SHP77 treated with DMSO at 0.1 percent for 48 hours (cell line): ENCODE results near the gene NSD2.
A peak's percentile ranks its signal among the peaks of the same experiment; 100 is the strongest.
"Not testable (repeated sequence)": the region's sequence is repeated elsewhere in the genome, so short reads cannot be mapped to it uniquely, and the experiment has no call there.

Experiments
- DNase-seq: peaks from one replicate; lab custom pipeline; 2025; lab: John Stamatoyannopoulos, UW

The NSD2 gene

DNA sequence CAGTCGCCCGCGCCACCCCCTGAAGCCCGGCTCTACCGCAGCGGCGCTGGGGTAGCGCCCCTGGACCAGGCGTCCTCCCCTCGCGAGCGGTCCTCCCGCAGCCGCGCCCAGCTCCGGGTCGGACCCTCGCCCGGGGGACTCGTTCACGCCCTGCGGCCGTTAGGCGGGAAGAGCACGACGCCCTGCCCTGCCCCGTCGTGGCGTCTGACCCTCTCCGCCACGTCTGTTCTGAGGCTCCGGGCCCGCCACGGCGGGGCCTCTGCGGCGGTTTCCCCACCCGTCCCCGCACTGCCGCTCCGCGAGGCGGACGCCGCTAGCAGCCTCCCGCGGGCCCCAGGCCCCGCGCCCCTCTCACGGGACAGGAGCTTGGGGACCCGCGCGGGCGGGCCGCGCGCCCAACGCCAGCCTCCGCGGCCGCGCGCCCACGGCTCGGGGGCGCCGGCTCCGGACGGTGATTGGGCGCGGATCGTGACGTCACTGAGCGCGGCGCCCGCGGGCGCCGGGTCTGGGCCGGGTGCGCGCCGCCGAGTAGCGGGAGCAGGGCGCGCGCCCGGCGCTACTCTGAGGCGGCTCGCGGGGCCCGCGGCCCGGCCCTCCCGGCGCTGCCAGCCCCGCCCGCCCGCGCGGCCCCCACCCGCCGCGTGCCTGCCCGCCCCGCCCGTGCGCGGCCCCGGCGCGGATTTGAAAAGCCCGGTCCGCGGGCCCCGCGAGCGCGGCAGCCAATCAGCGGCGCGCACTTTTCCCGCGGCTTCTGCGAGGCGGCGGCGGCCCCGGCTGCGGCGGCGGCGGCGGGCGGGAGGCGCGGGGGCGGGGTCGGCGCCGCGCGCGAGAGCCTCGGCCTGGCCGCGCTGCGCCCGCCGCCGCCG lies at the start of gene NSD2:
Gene NSD2 (plus strand): TSS at position 816 of the 866 bp plus-strand sequence. CDS start 29,262 bp downstream, outside the sequence.
- DNase-seq = peak; percentile 25

DNA sequence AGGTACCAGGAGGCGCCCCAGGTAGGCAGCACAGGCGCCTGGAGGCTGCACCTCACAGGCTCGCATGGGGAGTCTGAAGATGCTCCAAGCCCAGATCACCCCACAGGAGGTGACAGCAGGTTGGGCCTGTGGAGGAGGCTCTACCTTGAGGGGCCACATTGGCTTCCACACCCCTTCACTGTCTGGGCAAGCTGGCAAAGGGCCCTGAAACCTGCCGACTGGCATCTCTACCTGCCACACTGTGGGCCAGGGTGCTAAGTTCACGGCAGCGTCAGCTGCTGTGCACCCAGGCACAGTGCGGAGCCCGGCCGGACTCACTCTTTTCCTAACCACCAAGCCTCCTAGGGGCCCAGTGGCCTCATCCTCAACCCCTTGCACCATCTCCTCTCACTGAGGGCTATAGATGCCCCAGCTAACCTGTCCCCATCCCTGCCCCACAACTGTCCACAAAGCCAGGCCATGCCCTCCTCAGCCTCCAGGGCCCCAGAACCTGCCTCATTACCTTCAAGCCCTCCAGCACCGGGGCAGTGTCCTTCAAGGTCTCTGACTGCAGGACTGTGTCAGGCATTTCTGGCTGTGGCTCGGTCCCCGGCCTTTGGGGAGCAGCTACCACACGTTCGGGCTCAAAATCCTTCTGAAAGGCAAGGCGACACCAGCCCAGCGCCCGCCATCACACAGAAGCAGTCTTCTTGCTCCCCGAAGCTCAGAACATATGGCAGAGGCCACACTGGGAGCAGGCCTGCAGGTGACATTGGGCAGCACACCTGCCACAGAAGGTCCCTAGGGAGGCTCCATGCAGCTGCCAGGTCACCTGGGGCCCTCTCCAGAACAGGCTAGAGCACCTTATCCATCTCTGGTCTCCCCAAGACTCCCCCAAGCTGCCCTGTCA lies 49.3 kb upstream of the NSD2 start:
- no peak for DNase-seq

GRCh38 chr4:1822568-1823544 lies 48.3 kb upstream of the NSD2 start:
- no peak for DNase-seq

- DNase-seq = no peak
Measured at GRCh38 chr4:1823545-1823932, 47.7 kb upstream of the NSD2 start.

DNA sequence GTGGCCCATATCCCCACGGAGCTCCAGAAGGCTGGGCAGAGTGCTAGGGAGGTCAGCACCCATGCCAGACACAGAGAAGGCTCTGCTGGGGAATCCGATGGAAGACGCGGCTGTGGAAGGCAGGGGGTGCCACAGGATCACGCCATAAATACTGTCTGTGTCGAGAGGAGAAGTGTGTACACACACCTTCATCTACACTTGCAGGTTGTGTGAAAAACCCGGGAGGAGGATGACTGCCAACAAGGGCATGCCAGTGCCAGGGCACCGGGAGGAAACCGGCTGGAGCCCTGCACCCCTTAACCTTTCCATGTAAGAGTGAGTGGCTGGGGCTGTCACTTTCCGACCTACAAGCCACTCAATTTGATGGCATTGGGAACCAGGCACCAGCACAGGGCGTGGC lies 46.4 kb upstream of the NSD2 start:
- no peak for DNase-seq

GRCh38 chr4:1825326-1825725 lies 45.9 kb upstream of the NSD2 start:
- no peak for DNase-seq

- DNase-seq = no peak
Measured at GRCh38 chr4:1826531-1827350, 44.5 kb upstream of the NSD2 start.

GRCh38 chr4:1830234-1830633 lies 41.0 kb upstream of the NSD2 start:
- no peak for DNase-seq

- no peak for DNase-seq
Measured at GRCh38 chr4:1830642-1831228, 40.5 kb upstream of the NSD2 start.

- DNase-seq = no peak
Measured at GRCh38 chr4:1831331-1831730, 39.9 kb upstream of the NSD2 start.

DNA sequence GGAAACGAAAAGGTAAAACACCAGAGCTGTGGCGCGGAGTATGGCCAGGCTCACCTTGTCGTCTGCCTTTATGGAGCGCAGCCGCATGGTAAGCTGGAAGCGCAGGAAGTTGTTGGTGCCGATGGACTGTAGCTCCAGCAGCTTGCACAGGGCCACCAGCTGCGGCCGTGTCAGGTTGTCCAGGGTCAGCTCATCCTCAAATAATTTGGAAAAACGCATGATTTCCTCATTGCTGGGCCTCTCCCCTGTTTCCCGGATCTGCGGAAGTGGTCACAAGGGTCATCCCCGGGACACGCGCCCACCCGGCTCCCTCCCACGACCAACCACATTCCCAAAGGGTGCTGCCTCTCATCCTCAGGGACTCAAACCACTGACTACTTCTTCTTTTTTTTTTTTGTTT lies 38.5 kb upstream of the NSD2 start:
- DNase-seq = no peak

DNA sequence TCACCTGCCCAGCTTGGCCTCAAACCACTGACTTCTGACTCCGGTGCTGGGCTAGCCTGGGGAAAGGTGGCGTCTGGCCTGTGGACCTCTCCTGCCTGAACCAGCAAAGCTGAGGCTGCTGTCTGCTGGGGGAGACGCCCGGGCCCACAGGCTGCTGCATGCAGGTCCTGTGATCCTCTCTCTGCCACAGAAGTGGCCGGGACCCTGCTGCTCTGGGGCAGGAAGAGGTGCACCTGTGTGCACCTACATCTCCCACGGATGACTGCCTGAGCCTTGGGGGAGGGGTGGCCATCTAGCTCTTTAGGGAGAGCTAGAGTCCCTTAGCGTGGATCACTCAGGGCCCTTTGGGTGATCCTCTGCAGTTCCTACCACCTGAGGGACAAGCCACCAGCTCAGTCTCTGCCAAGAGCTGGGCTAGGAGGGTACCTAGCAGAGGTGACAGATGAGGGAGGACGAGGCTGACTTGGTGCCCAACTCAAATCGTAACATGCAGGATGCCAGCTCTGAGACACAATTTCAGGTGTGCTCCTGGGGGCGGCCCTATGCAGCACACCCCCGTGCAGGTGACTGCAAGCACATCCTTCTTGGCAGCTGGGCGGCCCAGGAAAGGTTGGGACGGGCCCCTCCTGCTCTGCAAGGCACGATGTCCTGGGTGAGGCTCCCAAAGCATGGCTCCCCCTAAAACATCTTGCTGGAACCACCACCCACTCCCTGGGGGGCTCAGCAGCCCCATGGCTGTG lies 37.7 kb upstream of the NSD2 start:
- no peak for DNase-seq

DNA sequence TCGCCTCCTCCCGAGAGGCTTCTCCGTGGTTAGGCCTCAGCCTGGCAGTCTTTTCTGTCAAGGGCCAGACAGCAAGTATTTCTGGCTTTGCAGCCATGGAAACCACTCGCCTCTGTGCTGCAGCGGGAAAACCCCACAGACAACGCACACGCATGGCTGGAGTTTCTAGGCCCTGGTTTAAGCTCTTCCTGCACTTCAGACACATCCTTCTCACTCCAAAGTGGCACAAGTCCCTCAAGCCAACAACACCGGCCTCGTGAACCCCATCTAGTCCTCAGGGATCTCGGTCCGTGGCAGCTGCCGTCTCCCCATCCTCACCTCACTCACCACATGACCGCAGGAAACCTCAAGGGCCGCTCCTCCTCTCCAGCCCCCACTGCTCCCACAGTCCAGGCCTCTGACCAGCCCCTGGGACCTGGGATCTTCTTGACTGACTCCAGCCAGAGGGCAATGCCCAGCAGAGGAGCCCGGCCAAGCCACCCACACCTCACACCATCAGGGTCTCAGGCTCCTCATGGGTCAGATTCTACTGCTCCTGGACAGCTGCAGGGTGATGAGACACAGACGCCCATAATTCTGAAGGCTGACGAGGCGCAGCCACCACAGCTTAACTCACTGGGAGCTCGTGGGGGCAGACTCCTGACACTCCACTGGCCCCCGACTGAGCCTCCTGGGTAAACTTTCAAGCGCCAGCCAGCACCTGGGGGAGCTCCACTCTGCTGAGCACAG lies 37.0 kb upstream of the NSD2 start:
- no peak for DNase-seq

DNA sequence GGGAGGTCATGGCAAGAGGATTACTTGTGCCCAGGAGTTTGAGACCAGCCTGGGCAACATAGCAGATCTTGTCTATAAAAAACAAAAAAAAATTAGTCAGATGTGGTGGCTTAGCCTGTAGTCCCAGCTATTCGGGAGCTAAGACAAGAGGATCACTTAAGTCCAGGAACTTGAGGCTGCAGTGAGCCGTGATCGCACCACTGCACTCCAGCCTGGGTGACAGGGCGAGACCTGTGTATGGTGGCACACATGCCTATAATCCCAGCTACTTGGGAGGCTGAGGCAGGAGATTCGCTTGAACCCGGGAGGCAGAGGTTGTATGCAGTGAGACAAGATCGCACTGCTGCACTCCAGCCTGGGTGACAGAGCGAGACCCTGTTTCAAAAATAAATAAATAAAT lies 35.4 kb upstream of the NSD2 start:
- not testable (repeated sequence) for DNase-seq

DNA sequence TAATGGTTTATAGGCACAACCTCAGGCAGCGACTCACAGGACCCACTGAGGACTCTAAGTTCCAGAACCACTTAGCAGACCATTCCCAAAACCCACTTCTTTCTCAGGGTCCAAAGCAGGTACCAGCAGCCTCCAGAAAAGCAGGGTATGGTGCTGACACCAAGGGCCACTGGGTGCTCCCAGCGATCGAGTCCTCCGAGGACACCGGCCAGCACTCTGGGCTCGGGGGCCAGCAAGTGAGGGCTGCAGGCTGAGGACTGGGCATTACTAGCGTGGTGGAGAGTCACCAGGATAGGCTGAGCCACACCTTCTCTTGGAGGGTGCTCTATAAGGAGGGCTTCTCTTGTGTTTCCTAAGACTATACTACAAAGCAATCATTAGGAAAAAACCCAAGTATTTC lies 34.5 kb upstream of the NSD2 start:
- DNase-seq = no peak

- DNase-seq = no peak
Measured at GRCh38 chr4:1837069-1837468, 34.1 kb upstream of the NSD2 start.

GRCh38 chr4:1839282-1839681 lies 31.9 kb upstream of the NSD2 start:
- no peak for DNase-seq

DNA sequence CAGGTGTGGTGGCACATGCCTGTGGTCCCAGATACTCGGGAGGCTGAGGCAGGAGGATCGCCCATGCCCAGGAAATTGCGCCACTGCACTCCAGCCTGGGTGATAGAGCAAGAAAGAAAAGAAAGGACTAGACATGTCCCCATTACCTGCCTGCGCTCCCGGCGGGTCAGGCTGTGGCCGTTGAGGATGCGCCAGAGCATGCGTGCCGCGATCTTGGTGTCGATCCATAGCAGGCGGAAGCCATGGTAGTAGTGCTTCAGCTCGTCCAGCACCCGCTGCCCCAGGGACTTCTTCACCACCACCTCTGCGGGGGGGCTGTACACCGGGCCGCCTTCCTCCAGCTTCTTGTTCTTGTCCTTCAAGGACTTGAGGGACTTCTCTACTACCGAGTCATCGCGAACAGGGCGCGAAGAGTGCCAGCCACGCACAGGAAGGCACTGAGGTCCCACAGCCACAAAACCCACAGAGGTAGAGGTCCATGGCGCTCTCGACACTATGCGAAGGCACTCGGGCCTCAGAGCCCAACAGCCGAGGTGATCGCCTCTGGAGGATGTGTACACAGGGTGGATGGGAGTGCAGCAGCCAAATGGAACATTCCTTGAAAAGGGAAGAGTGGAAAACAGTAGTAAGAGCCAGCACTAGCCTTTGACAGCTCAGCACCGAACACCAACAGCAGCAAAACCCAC lies 29.8 kb upstream of the NSD2 start:
- DNase-seq = no peak

DNA sequence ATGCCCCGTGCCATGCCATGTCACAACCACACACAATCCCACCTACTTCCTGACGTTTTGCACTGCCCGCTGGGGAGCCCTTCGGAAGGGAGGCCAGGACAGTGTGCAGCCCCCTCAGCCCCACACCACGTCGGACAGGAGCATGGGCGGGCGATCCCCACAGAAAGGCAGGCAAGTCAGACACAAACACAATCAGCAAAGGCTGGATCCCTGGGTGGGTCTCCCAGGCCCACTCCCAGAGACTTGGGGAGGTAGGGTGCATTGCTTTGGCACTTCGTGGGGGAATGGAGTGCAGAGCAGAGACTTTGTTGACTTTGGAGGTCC lies 29.3 kb upstream of the NSD2 start:
- no peak for DNase-seq
